ENCODE measurements around the gene ZCWPW1. TPM values are rescaled to one million over a fixed set of nuclear protein-coding genes. Genes with fewer than 3 reads are reported as not detected.

Gene ZCWPW1
- total and polyA plus RNA-seq, 10 of the 15 experiments (the other 5 are each of a cell fraction or from before 2014, with no cell fraction given) = 1.3 to 4.4 (median 3.7) TPM

DNA sequence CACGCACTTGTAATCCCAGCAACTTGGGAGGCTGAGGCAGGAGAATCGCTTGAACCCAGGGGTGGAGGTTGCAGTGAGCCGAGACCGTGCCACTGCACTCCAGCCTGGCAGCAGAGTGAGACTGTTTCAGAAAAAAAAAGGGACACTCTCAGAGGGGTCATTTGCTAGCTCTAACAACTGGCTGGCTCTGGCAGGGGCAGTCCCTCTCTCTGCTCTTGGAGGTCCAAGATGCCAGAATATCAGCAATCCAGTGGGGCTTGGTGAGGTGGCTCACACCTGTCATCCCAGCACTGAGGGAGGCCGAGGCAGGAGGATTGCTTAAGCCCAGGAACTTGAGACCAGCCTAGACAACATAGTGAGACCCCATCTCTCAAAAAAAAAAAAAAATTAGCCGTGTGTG, 57.8 kb downstream of the ZCWPW1 start:
- ChIA-PET RAD21 (ENCODE audit: unreplicated experiment) (interaction anchor here (4.1 kb wide), 1 partner anchor 37 kb away, joined by 25 read pairs; no protein-coding TSS in a partner anchor), SMC1A (ENCODE audit: uncharacterized antibody, unreplicated experiment) (interaction anchor here (0.6 to 1.0 kb wide), 3 partner anchors 22 to 222 kb away, joined by 3 to 5 read pairs (median 3); partner anchors contain the start of gene LAMTOR4), CTCF (interaction anchor here (1.1 to 10.0 kb wide), 3 partner anchors 17 to 45 kb away, joined by 3 to 134 read pairs (median 5); no protein-coding TSS in a partner anchor), POLR2A (interaction anchor here (0.6 to 1.0 kb wide), 2 partner anchors 25 to 52 kb away, joined by 4 read pairs; no protein-coding TSS in a partner anchor)
- Histone ChIP-seq H3K36me3 (ENCODE audit: control insufficient read depth in 2 of 2, insufficient read depth in 2 of 2, low read length in 1 of 2) (no peaks in the 10 kb centered on the region), H4K20me1 (ENCODE audit: control insufficient read depth, insufficient read depth) (no peaks in the 10 kb centered on the region), H3K4me1 (ENCODE audit: control insufficient read depth, insufficient read depth, low read length) (peaks cover 64% of the 10 kb centered on the region), H3K27me3 (replicated peaks in 1 of 2; ENCODE audit: control insufficient read depth in 2 of 2, insufficient read depth in 2 of 2, low read length in 1 of 2) (no peaks in the 10 kb centered on the region), H3K9me3 (replicated peaks; ENCODE audit: control insufficient read depth, insufficient read depth, low read length) (no peaks in the 10 kb centered on the region), H2AFZ (ENCODE audit: control insufficient read depth, low read depth, low read length) (no peak overlapping the region), H3K9ac (ENCODE audit: control insufficient read depth, insufficient read depth, low read length) (no peak overlapping the region), H3K79me2 (ENCODE audit: control insufficient read depth, insufficient read depth, low read length) (peaks cover 13% of the 10 kb centered on the region), H3K27ac (ENCODE audit: control insufficient read depth, insufficient read depth) (no peak overlapping the region), H3K4me2 (ENCODE audit: control insufficient read depth, insufficient read depth) (no peak overlapping the region), H3K4me3 (no peak overlapping the region)
- TF ChIP-seq, protein P1, sequence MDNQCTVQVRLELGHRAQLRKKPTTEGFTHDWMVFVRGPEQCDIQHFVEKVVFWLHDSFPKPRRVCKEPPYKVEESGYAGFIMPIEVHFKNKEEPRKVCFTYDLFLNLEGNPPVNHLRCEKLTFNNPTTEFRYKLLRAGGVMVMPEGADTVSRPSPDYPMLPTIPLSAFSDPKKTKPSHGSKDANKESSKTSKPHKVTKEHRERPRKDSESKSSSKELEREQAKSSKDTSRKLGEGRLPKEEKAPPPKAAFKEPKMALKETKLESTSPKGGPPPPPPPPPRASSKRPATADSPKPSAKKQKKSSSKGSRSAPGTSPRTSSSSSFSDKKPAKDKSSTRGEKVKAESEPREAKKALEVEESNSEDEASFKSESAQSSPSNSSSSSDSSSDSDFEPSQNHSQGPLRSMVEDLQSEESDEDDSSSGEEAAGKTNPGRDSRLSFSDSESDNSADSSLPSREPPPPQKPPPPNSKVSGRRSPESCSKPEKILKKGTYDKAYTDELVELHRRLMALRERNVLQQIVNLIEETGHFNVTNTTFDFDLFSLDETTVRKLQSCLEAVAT (IDR thresholded peaks at IDR 0.05) = no peak
- TF ChIP-seq, protein P2, sequence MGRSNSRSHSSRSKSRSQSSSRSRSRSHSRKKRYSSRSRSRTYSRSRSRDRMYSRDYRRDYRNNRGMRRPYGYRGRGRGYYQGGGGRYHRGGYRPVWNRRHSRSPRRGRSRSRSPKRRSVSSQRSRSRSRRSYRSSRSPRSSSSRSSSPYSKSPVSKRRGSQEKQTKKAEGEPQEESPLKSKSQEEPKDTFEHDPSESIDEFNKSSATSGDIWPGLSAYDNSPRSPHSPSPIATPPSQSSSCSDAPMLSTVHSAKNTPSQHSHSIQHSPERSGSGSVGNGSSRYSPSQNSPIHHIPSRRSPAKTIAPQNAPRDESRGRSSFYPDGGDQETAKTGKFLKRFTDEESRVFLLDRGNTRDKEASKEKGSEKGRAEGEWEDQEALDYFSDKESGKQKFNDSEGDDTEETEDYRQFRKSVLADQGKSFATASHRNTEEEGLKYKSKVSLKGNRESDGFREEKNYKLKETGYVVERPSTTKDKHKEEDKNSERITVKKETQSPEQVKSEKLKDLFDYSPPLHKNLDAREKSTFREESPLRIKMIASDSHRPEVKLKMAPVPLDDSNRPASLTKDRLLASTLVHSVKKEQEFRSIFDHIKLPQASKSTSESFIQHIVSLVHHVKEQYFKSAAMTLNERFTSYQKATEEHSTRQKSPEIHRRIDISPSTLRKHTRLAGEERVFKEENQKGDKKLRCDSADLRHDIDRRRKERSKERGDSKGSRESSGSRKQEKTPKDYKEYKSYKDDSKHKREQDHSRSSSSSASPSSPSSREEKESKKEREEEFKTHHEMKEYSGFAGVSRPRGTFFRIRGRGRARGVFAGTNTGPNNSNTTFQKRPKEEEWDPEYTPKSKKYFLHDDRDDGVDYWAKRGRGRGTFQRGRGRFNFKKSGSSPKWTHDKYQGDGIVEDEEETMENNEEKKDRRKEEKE (IDR thresholded peaks at IDR 0.05) = no peak
- TF ChIP-seq ASH2L (IDR thresholded peaks at IDR 0.05; ENCODE audit: borderline replicate concordance, low read depth) (no peak), DPF2 (IDR thresholded peaks at IDR 0.05) (no peak), YY1 (IDR thresholded peaks at IDR 0.05; ENCODE audit: low read depth, low read length) (no peak), SREBF1 (IDR thresholded peaks at IDR 0.05; ENCODE audit: low read length) (no peak), GATAD2B (conservative IDR thresholded peaks at IDR 0.05; ENCODE audit: low read depth) (no peak), NKRF (conservative IDR thresholded peaks at IDR 0.05) (no peak), ZNF24 (IDR thresholded peaks at IDR 0.05) (no peak), ELK1 (IDR thresholded peaks at IDR 0.05; ENCODE audit: low read depth, low read length) (no peak)
- TF ChIP-seq, protein P3, sequence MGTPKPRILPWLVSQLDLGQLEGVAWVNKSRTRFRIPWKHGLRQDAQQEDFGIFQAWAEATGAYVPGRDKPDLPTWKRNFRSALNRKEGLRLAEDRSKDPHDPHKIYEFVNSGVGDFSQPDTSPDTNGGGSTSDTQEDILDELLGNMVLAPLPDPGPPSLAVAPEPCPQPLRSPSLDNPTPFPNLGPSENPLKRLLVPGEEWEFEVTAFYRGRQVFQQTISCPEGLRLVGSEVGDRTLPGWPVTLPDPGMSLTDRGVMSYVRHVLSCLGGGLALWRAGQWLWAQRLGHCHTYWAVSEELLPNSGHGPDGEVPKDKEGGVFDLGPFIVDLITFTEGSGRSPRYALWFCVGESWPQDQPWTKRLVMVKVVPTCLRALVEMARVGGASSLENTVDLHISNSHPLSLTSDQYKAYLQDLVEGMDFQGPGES (IDR thresholded peaks at IDR 0.05) = no peak
- no peak for DNase-seq (ENCODE audit: low read depth, low spot score)
- no TSS peak for BruUV-seq (replicated peaks)
- FAIRE-seq = no peak
- ATAC-seq = no peak
- 94% methylated on average over 6 of the region's 6 CpGs for WGBS (ENCODE audit: insufficient coverage, insufficient replicate concordance, low lambda C conversion rate, missing lambda C conversion rate)
- in situ Hi-C loops (cut with MboI) (no loop called here), intact Hi-C loops (cut with micrococcal nuclease; ENCODE audit: unreplicated experiment) (no loop called here)
